HEK293 (cell line): ENCODE results near the gene BTRC.

Experiments
- ELK4 ChIP-seq: IDR thresholded peaks from 2 replicates; pipeline ENCODE4 v1.6.1; 2011; ENCODE audit warnings: mild to moderate bottlenecking, low read depth, low read length, borderline replicate concordance
- KLF17 ChIP-seq: fragments of 450-650 bp; formaldehyde crosslinking; IDR thresholded peaks from 2 replicates; pipeline ENCODE4 v1.5.1; 2016; ENCODE audit warnings: missing biosample characterization, missing genetic modification characterization
- PRDM10 ChIP-seq: fragments of 450-650 bp; formaldehyde crosslinking; IDR thresholded peaks from 2 replicates; pipeline ENCODE4 v1.5.1; 2016; ENCODE audit warnings: missing biosample characterization, missing genetic modification characterization
- PRDM6 ChIP-seq: fragments of 450-650 bp; formaldehyde crosslinking; IDR thresholded peaks from 2 replicates; pipeline ENCODE4 v1.5.1; 2017; ENCODE audit warnings: missing biosample characterization, missing genetic modification characterization
- REST ChIP-seq: fragments of 450-650 bp; formaldehyde crosslinking; IDR thresholded peaks from 2 replicates; pipeline ENCODE4 v1.5.1; 2016; ENCODE audit warnings: missing biosample characterization, missing genetic modification characterization
- ZBTB1 ChIP-seq: fragments of 450-650 bp; formaldehyde crosslinking; IDR thresholded peaks from 2 replicates; pipeline ENCODE4 v1.5.1; 2016; ENCODE audit warnings: missing biosample characterization, missing genetic modification characterization
- ZBTB6 ChIP-seq: fragments of 450-650 bp; formaldehyde crosslinking; IDR thresholded peaks from 2 replicates; pipeline ENCODE4 v1.5.1; 2017; ENCODE audit warnings: missing biosample characterization, missing genetic modification characterization
- ZNF114 ChIP-seq: fragments of 450-650 bp; formaldehyde crosslinking; IDR thresholded peaks from 2 replicates; pipeline ENCODE4 v1.5.0; 2017; ENCODE audit warnings: missing biosample characterization, missing genetic modification characterization
- ZNF157 ChIP-seq: fragments of 450-650 bp; formaldehyde crosslinking; IDR thresholded peaks from 2 replicates; pipeline ENCODE4 v1.5.1; 2016; ENCODE audit warnings: missing biosample characterization, missing genetic modification characterization
- ZNF16 ChIP-seq: fragments of 450-650 bp; formaldehyde crosslinking; IDR thresholded peaks from 2 replicates; pipeline ENCODE4 v1.5.1; 2016; ENCODE audit warnings: low read depth, missing biosample characterization, missing genetic modification characterization
- ZNF174 ChIP-seq: fragments of 450-650 bp; formaldehyde crosslinking; IDR thresholded peaks from 2 replicates; pipeline ENCODE4 v1.5.0; 2017; ENCODE audit warnings: missing biosample characterization, mild to moderate bottlenecking, missing genetic modification characterization
- ZNF23 ChIP-seq: fragments of 450-650 bp; formaldehyde crosslinking; IDR thresholded peaks from 2 replicates; pipeline ENCODE4 v1.5.1; 2016; ENCODE audit warnings: missing biosample characterization, missing genetic modification characterization, borderline replicate concordance
- ZNF311 ChIP-seq: fragments of 450-650 bp; formaldehyde crosslinking; IDR thresholded peaks from 2 replicates; pipeline ENCODE4 v1.5.1; 2017; ENCODE audit warnings: missing biosample characterization, missing genetic modification characterization, borderline replicate concordance
- ZNF324 ChIP-seq: fragments of 450-650 bp; formaldehyde crosslinking; IDR thresholded peaks from 2 replicates; pipeline ENCODE4 v1.5.1; 2016; ENCODE audit warnings: missing biosample characterization, missing genetic modification characterization
- ZNF501 ChIP-seq: fragments of 450-650 bp; formaldehyde crosslinking; IDR thresholded peaks from 2 replicates; pipeline ENCODE4 v1.5.1; 2016; ENCODE audit warnings: missing biosample characterization, missing genetic modification characterization
- ZNF510 ChIP-seq: fragments of 450-650 bp; formaldehyde crosslinking; IDR thresholded peaks from 2 replicates; pipeline ENCODE4 v1.5.1; 2018; ENCODE audit warnings: mild to moderate bottlenecking, missing genetic modification characterization, missing biosample characterization; ENCODE audit not compliant: insufficient replicate concordance
- ZNF514 ChIP-seq: fragments of 450-650 bp; formaldehyde crosslinking; IDR thresholded peaks from 2 replicates; pipeline ENCODE4 v1.5.1; 2016; ENCODE audit warnings: missing biosample characterization, missing genetic modification characterization
- ZNF529 ChIP-seq: fragments of 450-650 bp; formaldehyde crosslinking; IDR thresholded peaks from 2 replicates; pipeline ENCODE4 v1.5.1; 2017; ENCODE audit warnings: missing genetic modification characterization, missing biosample characterization; ENCODE audit not compliant: insufficient replicate concordance
- ZNF621 ChIP-seq: fragments of 450-650 bp; formaldehyde crosslinking; IDR thresholded peaks from 2 replicates; pipeline ENCODE4 v1.5.1; 2017; ENCODE audit warnings: missing biosample characterization, missing genetic modification characterization
- ZNF701 ChIP-seq: fragments of 450-650 bp; formaldehyde crosslinking; IDR thresholded peaks from 2 replicates; pipeline ENCODE4 v1.5.1; 2016; ENCODE audit warnings: missing biosample characterization, missing genetic modification characterization
- ZNF76 ChIP-seq: fragments of 450-650 bp; formaldehyde crosslinking; IDR thresholded peaks from 2 replicates; pipeline ENCODE4; 2016; ENCODE audit warnings: low read depth, missing biosample characterization, missing genetic modification characterization, borderline replicate concordance
- ZSCAN18 ChIP-seq: fragments of 450-650 bp; formaldehyde crosslinking; IDR thresholded peaks from 2 replicates; pipeline ENCODE4 v1.5.1; 2016; ENCODE audit warnings: missing biosample characterization, missing genetic modification characterization

Gene BTRC

GRCh38 chr10:101569622-101570427 is 215.9 kb downstream of the BTRC start (continued):
- TF ChIP-seq PRDM10 (tag by site-specific recombination) (peak; percentile 26; the same call in 1 of the 2 replicates), ZBTB1 (tag by site-specific recombination) (peak; percentile 97), ZNF701 (no peak), ZNF16 (tag by site-specific recombination) (no peak), ZNF76 (tag by site-specific recombination) (no peak), REST (peak; percentile 47; the same call in 1 of the 2 replicates), ZNF174 (tag by site-specific recombination) (no peak), ZSCAN18 (tag by site-specific recombination) (no peak), ZNF529 (tag by site-specific recombination) (no peak), ZNF621 (no peak), ZNF23 (tag by site-specific recombination) (no peak), ZNF510 (tag by site-specific recombination) (no peak), ZNF114 (tag by site-specific recombination) (no peak), ZNF514 (tag by site-specific recombination) (no peak), ZNF157 (no peak), ELK4 (no peak), ZNF311 (tag by site-specific recombination) (no peak), ZNF324 (tag by site-specific recombination) (no peak), KLF17 (tag by site-specific recombination) (peak; percentile 72), ZNF501 (tag by site-specific recombination) (peak; percentile 70), ZBTB6 (tag by site-specific recombination) (no peak), PRDM6 (tag by site-specific recombination) (no peak)
